ENCODE results near the gene SFXN1.

The SFXN1 gene

DNA sequence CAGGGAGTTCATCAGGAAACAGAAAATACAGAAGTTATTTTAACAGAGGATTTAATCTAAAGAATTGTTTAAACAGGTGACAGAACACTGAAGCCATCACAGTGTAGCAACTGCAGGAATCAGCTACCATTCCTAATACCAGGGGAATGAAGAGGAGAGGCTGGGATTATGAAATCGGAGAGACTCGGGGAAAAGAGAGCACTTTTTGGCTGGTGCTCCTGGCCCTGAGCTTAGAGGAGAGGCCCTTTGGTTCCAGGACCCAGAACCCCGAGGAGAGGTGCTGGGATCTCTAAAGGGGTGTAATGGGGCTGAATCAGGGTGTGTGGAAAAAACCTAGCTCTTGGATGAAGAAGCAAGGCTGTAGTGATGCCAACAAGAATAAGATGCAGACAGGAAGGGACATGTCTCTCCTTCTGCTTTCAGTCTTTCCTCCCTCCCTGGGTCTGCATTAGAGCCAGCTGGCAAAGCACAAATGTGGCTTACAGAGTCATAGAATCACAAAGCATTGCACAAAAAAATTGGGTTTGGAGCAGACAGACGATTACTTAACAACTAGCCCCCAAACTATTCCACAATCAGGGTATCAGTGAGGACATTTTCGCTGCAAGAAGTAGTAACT is 11.6 kb upstream of the SFXN1 start:
- no peak for DNase-seq

DNA sequence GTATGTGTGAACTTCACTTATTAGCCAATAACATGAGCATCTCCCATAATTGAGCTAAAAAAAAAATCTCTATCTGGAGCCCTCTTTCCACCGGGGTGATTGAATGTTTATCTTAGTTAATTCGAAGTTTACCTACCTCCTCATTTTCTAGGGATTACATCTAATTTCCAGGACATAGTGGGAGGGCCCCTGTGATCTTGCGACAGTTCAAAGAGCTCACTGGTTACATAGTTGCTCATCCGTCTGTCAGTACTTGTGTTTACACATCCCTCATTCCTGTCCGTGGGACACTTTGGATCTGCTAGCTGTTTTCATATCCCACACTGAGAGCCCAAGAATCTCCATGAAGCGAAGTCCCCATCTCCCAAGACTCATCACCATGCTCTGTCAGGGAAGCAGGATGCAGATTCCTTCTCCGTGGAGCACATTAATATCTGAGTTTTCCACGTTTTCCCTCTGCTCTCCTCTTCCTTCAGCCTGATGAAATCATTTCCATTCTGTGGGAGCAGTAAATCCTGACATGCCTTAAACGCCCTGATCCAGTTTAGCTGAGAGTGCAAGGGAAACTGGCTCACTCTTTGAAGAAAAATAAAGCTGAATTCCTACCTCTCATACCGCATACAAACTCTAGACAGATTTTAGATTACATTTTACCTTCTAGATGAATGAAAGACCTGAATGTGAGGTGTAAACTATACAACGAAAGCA is 10.2 kb upstream of the SFXN1 start:
- no peak for DNase-seq

DNA sequence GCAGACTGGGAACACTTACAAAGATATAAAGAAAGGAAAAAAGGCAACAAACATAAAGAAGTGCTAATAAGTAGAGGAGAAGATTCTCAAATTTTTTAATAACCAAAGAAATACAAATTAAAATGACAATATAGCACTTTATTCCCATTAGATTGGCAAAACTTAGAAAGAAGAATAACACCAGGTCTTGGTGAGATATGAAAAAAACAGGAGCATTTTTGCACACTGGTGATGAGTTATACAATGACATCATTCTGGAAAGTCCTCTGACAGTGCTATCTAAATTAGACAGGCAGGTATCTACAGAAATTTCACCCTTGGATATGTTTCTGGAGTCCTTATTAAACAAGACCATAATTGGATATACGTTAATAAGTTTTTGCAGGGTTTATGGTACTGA is 9.5 kb upstream of the SFXN1 start:
- DNase-seq: no peak

- DNase-seq: no peak
Measured at GRCh38 chr5:175469916-175470315, 8.4 kb upstream of the SFXN1 start.

- DNase-seq: no peak
Measured at GRCh38 chr5:175470781-175471180, 7.6 kb upstream of the SFXN1 start.

GRCh38 chr5:175471196-175471595 is 7.2 kb upstream of the SFXN1 start:
- no peak for DNase-seq

DNA sequence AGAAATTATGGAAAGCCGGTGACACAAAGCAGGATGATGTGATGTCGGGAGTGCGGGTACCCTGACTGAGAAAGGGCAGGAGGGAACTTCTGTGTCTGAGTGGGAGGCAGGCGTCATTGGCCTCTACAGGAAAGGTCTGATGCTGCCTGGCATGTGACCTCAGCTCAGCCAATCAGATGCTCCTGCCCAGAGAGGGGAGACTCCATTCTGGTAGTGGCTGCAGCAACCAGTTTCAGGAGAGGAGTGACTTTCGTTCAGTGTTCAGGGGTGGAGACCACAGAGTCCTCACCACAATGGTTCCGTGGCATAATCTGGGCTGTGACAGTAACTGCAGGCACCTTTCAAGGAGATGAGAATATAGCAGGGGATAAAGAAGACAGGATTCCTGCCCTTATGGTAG is 6.7 kb upstream of the SFXN1 start:
- no peak for DNase-seq

- no peak for DNase-seq
Measured at GRCh38 chr5:175472378-175472777, 6.0 kb upstream of the SFXN1 start.

- no peak for DNase-seq
Measured at GRCh38 chr5:175475248-175475647, 3.1 kb upstream of the SFXN1 start.

GRCh38 chr5:175477440-175477839 is 920 bp upstream of the SFXN1 start:
- no peak for DNase-seq

DNA sequence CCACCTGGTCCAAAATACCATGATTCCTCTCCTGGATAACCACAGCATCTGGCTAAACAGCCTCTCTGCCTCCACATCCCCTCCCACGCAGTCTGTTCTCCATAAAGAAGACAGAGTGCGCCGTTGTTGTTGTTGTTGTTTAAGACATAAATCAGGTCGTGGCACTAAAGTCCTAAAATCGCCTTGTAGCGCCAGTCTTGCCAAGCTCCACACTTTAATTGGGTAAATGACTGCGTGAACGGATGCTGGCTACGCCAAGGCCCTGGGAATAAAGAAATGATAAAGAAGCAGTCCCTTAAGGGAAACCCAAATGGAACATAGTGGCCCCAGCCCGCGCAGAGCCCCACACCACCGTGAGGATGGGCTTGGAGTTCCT is 364 bp upstream of the SFXN1 start:
- DNase-seq: no peak

DNA sequence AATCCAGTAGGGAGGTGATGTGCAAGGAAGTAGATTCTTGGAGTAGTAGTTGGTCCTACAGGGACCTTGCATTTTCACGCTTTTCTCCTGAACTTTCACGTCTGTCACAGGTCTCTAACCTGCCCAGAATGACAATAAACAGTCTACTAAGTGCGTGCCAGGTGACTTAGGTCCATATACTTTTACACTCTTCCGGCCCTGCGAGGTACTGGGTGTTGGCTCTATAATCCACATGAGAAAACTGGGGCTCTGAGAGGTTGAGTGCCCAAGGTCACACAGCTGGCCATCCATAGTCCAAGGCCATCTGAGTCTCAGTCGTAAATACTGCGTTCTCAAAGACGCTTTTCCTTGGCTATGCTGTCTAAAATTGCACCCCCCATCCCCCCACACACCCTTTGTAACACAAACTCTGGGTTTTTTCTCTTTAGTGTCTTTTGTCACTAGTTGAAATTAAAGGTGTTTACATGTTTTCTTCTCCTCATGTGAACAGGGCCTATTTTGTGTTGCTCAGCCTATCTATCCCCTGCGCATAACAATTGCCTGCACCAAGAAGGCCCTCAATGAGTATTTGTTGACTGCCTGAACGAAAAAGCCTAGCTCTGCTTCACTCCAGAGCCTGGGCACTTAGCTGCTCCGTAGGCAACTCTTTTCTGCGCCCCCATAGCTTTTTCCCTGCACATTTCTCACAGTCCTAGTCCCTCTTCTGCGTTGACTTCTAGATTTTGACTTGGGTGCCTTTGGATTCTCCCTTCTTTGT is 943 bp downstream of the SFXN1 start:
- no peak for DNase-seq

DNA sequence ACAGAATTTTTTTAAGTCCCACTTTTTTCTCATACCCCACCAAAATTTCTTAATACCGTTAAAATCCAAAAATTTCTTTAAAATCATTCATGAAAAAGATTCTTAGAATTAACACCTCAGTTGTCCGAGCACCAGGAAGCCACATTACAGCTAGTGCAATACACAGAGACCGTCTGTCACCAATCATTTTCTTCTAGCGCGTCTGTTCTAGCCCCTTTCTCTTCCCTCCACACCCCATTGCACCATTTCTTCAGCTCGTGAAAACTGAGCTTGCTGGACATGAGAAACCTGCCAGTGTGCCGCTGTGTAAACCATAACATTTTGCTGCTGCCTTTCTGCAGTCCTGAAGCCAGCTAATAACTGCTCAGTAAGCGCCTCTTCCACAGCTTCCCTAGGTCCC is 5.0 kb downstream of the SFXN1 start:
- DNase-seq: no peak

DNA sequence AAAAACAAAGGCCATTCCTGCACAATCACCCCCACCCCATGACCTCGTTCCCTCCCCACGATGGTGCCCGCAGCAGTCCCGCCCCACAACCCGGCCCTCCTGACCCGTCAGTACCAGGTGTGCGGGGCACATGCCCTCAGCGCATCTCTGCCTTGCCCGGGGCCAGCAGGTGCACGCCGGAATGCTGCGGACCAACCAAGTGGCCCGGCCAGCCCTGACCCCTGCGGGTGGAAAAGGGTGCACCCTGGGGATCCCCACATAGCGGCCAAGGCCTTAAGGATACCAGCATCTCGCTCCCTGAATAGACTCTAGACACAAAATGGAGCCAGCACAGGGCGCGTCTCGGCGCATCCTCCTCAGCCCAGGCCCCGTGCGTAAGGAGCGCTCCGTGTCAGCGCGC is 6.0 kb downstream of the SFXN1 start:
- no peak for DNase-seq

GRCh38 chr5:175484829-175485228 is 6.5 kb downstream of the SFXN1 start:
- no peak for DNase-seq

DNA sequence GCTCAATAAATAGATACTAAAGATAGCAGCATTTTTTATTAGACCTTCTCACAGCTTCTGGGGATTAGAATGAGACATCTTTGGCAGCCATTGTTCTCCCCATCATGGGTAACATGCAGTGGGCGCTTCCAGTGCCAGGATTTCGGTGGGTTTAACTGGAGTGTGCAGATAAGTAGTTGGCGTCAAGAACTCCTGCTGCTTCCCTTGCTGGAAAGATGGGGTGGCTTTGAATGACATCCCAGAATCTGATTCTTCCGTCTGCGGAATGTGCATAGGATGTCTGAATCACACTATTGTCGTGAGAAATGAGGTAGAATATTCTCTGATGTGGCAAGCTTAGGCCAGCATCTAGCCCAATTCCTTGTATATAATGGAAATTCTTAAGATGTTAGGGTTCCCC is 7.3 kb downstream of the SFXN1 start:
- no peak for DNase-seq

- DNase-seq: no peak
Measured at GRCh38 chr5:175487514-175488222, 9.3 kb downstream of the SFXN1 start.

DNA sequence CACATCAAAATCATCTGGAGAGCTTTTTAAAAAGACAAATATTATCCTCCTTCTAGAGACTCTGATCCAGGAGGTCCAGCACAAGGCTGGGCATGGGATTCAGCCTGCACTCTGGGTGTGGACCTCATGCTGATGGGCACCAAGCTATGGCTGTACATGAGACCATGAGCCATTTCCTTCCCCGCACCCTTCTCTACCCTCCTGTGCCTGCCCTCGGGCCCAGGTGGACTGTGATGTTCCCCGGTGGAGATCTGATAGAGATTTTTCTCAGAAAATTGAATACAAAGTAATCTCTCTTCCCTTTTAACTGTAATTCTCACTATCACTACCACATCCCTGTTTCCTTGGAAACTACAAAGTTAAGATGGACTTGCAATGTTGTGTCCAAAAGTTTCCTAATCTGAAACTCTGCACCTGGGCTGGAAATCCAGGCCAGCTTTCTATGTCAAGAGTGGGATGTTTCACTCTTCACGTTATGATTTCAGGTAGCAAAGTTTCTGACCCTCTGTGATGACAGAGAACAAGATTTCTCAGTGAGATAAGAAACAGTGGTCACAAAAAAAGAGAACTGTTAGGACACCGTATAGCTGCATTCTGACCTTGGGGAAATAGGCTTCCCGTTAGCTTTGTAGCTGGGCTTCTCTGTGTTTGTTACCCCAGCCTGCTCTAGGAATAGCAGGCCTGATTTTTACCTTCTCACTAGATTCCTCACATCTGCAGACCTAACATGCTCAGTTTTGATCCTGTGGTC is 11.5 kb downstream of the SFXN1 start:
- no peak for DNase-seq

DNA sequence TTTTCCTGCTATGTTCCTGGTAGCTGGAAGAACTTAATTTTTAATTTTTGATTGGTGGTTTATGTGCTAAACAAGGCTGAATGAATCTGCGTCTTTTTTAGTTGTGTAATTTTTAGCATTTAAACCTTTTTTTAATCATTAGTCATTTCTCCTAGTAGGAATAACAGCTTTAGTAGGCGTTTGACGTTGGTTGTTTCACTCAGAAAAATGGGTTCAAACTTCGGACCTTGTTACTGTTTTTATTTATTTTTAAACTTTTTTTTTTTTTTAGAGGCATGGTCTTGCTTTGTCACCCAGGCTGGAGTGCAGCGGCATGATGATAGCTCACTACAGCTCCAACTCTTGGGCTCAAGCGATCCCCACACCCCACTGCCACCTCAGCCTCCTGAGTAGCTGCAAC is 12.9 kb downstream of the SFXN1 start:
- DNase-seq: no peak

DNA sequence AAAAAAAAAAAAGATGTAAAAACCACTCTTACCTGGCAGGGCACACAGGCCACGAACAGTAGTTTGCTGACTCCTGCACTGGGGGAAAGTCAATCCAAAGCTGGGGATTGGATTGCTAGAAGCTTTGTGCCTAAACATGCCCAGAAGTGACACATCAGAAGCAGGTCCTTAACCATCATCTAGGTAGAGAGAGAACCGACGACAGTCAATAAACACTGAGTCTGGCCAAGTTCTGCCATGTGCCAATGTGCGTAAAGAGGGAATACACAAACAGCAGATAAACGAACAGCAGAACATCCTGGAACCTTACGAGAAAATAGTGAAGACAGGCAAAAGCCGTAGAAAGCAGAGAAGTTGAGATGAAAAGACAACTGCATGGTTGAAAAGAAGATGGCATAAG is 14.9 kb downstream of the SFXN1 start:
- DNase-seq: no peak

- no peak for DNase-seq
Measured at GRCh38 chr5:175493726-175494125, 15.4 kb downstream of the SFXN1 start.

- DNase-seq: no peak
Measured at GRCh38 chr5:175494264-175495183, 16.2 kb downstream of the SFXN1 start.

All from activated CD4-positive, alpha-beta T cell treated with anti-CD3 and anti-CD28 coated beads, Interleukin-2, amount 50 U/mL, for 4 hours (primary cell).